SK-N-SH (cell line): ENCODE results near the gene TIMP2. TPM values are rescaled to one million over a fixed set of nuclear protein-coding genes. Genes with fewer than 3 reads are reported as not detected.

ENCODE experiments used
- CTCF ChIA-PET: fragments of 300-600, 350-600 bp; formaldehyde crosslinking; extraction: SDS; loops from one replicate; lab custom pipeline; 2021; lab: Yijun Ruan, JAX
- POLR2A ChIA-PET: fragments of 350-600 bp; sonication (Branson Sonifier 250); formaldehyde crosslinking; extraction: SDS; loops from one replicate; lab custom pipeline; 2020; ENCODE audit warnings: antibody characterized with exemption, inconsistent platforms; lab: Yijun Ruan, JAX
- DNase-seq: peaks from one replicate; pipeline ENCODE4 v3.0.0; 2012
- H2AFZ ChIP-seq: fragments of 200-600 bp; sonication (generic); 2 replicates; pipeline ENCODE4 v1.8.1; 2016; ENCODE audit warnings: antibody characterized with exemption, mild to moderate bottlenecking, low read depth
- H3F3A ChIP-seq: fragments of 200-600 bp; sonication (generic); replicated peaks from 2 replicates; pipeline ENCODE3; 2016; ENCODE audit warnings: antibody characterized with exemption, mild to moderate bottlenecking; ENCODE audit not compliant: insufficient read depth
- H3K27ac ChIP-seq, 2 experiments: fragments of 200-500 bp in 1 of 2; fragments of 200-600 bp in 1 of 2; sonication (Bioruptor generic) in 1 of 2; sonication (generic), shearing (Covaris generic) in 1 of 2; 2 replicates each; pipeline versions ENCODE4 v1.5.1 to v1.6.1; 2014 to 2016; ENCODE audit warnings: low read depth in 2 of 2, inconsistent platforms in 1 of 2, low read length in 1 of 2, mild to moderate bottlenecking in 1 of 2, mixed read lengths in 1 of 2
- H3K27me3 ChIP-seq: fragments of 200-600 bp; sonication (generic), shearing (Covaris generic); 2 replicates; pipeline ENCODE4 v1.6.1; 2016; ENCODE audit warnings: mixed run types; ENCODE audit not compliant: insufficient read depth
- H3K36me3 ChIP-seq, 2 experiments: fragments of 200-500 bp in 1 of 2; fragments of 200-600 bp in 1 of 2; sonication (Bioruptor generic) in 1 of 2; sonication (generic) in 1 of 2; replicated peaks in 1 of 2; 2 replicates each; pipeline versions ENCODE3 to v1.5.1; 2014 to 2016; ENCODE audit warnings: low read length in 1 of 2, mild to moderate bottlenecking in 1 of 2; ENCODE audit not compliant: insufficient read depth in 2 of 2, control insufficient read depth in 1 of 2
- H3K4me1 ChIP-seq, 2 experiments: fragments of 200-500 bp in 1 of 2; fragments of 200-600 bp in 1 of 2; sonication (Bioruptor generic) in 1 of 2; sonication (generic), shearing (Covaris generic) in 1 of 2; 2 replicates each; pipeline versions ENCODE4 v1.5.1 to v1.6.1; 2014 to 2016; ENCODE audit warnings: low read depth in 1 of 2, low read length in 1 of 2, mixed run types in 1 of 2; ENCODE audit not compliant: insufficient read depth in 2 of 2, control insufficient read depth in 1 of 2
- H3K4me2 ChIP-seq: fragments of 200-600 bp; sonication (generic), shearing (Covaris generic); 2 replicates; pipeline ENCODE4 v1.6.1; 2017; ENCODE audit warnings: mixed run types
- H3K4me3 ChIP-seq, 2 experiments: fragments of 200-500 bp in 1 of 2; fragments of 200-600 bp in 1 of 2; sonication (Bioruptor generic) in 1 of 2; sonication (generic), shearing (Covaris generic) in 1 of 2; 2 replicates each; pipeline versions ENCODE4 v1.5.1 to v1.8.1; 2014 to 2016; ENCODE audit warnings: low read depth in 2 of 2, inconsistent platforms in 1 of 2, low read length in 1 of 2, mild to moderate bottlenecking in 1 of 2, mixed read lengths in 1 of 2, moderate library complexity in 1 of 2
- H3K79me2 ChIP-seq: fragments of 200-600 bp; sonication (generic); 2 replicates; pipeline ENCODE4 v1.8.1; 2017; ENCODE audit warnings: mild to moderate bottlenecking; ENCODE audit not compliant: insufficient read depth
- H3K9ac ChIP-seq: fragments of 200-600 bp; sonication (generic); 2 replicates; pipeline ENCODE4 v1.6.1; 2017; ENCODE audit warnings: mixed run types
- H3K9me2 ChIP-seq: fragments of 200-600 bp; sonication (generic); 2 replicates; pipeline ENCODE4 v1.6.1; 2017; ENCODE audit warnings: mixed run types
- H3K9me3 ChIP-seq: fragments of 200-600 bp; sonication (generic); 2 replicates; pipeline ENCODE4 v1.6.1; 2017; ENCODE audit warnings: mixed run types, mild to moderate bottlenecking, moderate library complexity
- H4K20me1 ChIP-seq: fragments of 200-600 bp; sonication (generic); 2 replicates; pipeline ENCODE4 v1.6.1; 2017; ENCODE audit warnings: mild to moderate bottlenecking, mixed run types; ENCODE audit not compliant: insufficient read depth
- CHD2 ChIP-seq: fragments of 150-350 bp; IDR thresholded peaks from 2 replicates; pipeline ENCODE4 v1.6.1; 2018; ENCODE audit warnings: low read length; ENCODE audit not compliant: partially characterized antibody
- ELF1 ChIP-seq: IDR thresholded peaks from 2 replicates; pipeline ENCODE4 v1.4.0; 2012
- EP300 ChIP-seq, 2 experiments: IDR thresholded peaks; 2 replicates each; pipeline versions ENCODE4 v1.4.0 to v1.6.1; 2012; ENCODE audit warnings: borderline replicate concordance in 1 of 2, low read depth in 1 of 2, low read length in 1 of 2
- FOXJ3 ChIP-seq: sonication (generic); formaldehyde crosslinking; IDR thresholded peaks from 2 replicates; pipeline ENCODE4 v1.5.1; 2020; ENCODE audit warnings: mild to moderate bottlenecking, missing genetic modification reagents
- GABPA ChIP-seq: IDR thresholded peaks from 2 replicates; pipeline ENCODE4 v1.4.0; 2012; ENCODE audit warnings: low read depth, mild to moderate bottlenecking
- IRF3 ChIP-seq: fragments of 150-350 bp; IDR thresholded peaks from 2 replicates; pipeline ENCODE4 v1.6.1; 2016; ENCODE audit warnings: mild to moderate bottlenecking, low read depth, low read length
- MAX ChIP-seq: IDR thresholded peaks from 2 replicates; pipeline ENCODE4 v1.4.0; 2012; ENCODE audit warnings: low read depth
- MEF2A ChIP-seq: IDR thresholded peaks from 2 replicates; pipeline ENCODE4 v1.4.0; 2012; ENCODE audit warnings: low read depth, borderline replicate concordance
- MXI1 ChIP-seq: IDR thresholded peaks from 2 replicates; pipeline ENCODE4 v1.6.1; 2012; ENCODE audit warnings: mild to moderate bottlenecking, low read depth, low read length, improper control_type of control experiment
- NFIC ChIP-seq: IDR thresholded peaks from 2 replicates; pipeline ENCODE4 v1.4.0; 2012; ENCODE audit warnings: borderline replicate concordance
- NRF1 ChIP-seq: IDR thresholded peaks from 2 replicates; pipeline ENCODE4 v1.6.1; 2012; ENCODE audit warnings: low read depth, mild to moderate bottlenecking, low read length
- PBX3 ChIP-seq: IDR thresholded peaks from 2 replicates; pipeline ENCODE4; 2012
- POLR2AphosphoS5 ChIP-seq: IDR thresholded peaks from 2 replicates; pipeline ENCODE4 v1.6.1; 2012; ENCODE audit warnings: low read depth, low read length
- RCOR1 ChIP-seq: fragments of 150-350 bp; IDR thresholded peaks from 2 replicates; pipeline ENCODE4 v1.6.1; 2017; ENCODE audit warnings: antibody characterized with exemption, low read length
- REST ChIP-seq: IDR thresholded peaks from 2 replicates; pipeline ENCODE4 v1.6.1; 2012; ENCODE audit warnings: mild to moderate bottlenecking, low read depth, low read length, moderate library complexity
- RFX5 ChIP-seq: IDR thresholded peaks from 2 replicates; pipeline ENCODE4 v1.6.1; 2012; ENCODE audit warnings: mild to moderate bottlenecking, improper control_type of control experiment, low read length
- SIN3A ChIP-seq: IDR thresholded peaks from 2 replicates; pipeline ENCODE4 v1.6.1; 2012; ENCODE audit warnings: low read depth, mild to moderate bottlenecking, low read length, moderate library complexity, borderline replicate concordance
- SMC3 ChIP-seq: IDR thresholded peaks from 2 replicates; pipeline ENCODE4 v1.6.1; 2012; ENCODE audit warnings: low read depth, low read length, improper control_type of control experiment
- TAF1 ChIP-seq: IDR thresholded peaks from 2 replicates; pipeline ENCODE4 v1.6.1; 2012; ENCODE audit warnings: low read depth, mild to moderate bottlenecking, low read length, moderate library complexity, borderline replicate concordance
- TCF12 ChIP-seq: IDR thresholded peaks from 2 replicates; pipeline ENCODE4 v1.4.0; 2012
- USF1 ChIP-seq: IDR thresholded peaks from 2 replicates; pipeline ENCODE4 v1.4.0; 2012; ENCODE audit warnings: low read depth, borderline replicate concordance
- USF2 ChIP-seq: fragments of 150-350 bp; IDR thresholded peaks from 2 replicates; pipeline ENCODE4 v1.6.1; 2017; ENCODE audit warnings: antibody characterized with exemption, low read length, low read depth, borderline replicate concordance
- YY1 ChIP-seq: IDR thresholded peaks from 2 replicates; pipeline ENCODE4 v1.4.0; 2012; ENCODE audit warnings: low read depth, mild to moderate bottlenecking
- WGBS: methylation state at CpG from one replicate; pipeline ENCODE4 v1.1.6; 2017; ENCODE audit warnings: low lambda C conversion rate; 5-methylcytosine and 5-hydroxymethylcytosine counted together
- polyA plus RNA-seq, 3 experiments: library from polyadenylated mRNA; depleted of rRNA; stranded (reverse); fragments of >200 nt; gene quantifications; 2 replicates each; pipeline ENCODE4 v1.2.3, GENCODE V29; 2012

The TIMP2 gene
- polyA plus RNA-seq, 1 of the 3 experiments (the other 2 are of a cell fraction): 441 TPM

- H3K27me3 ChIP-seq: no peaks in the 10 kb centered on the region
- H3K9me3 ChIP-seq: no peaks in the 10 kb centered on the region
- TF ChIP-seq USF2 (peak; percentile 60), TAF1 (peak; percentile 78), PBX3 (peak; percentile 64; the same call in 1 of the 2 replicates), ELF1 (peak; percentile 100), NRF1 (peak; percentile 66), MAX (peak; percentile 100), GABPA (peak; percentile 63), MXI1 (peak; percentile 99), TCF12 (peak; percentile 29; the same call in 1 of the 2 replicates), POLR2AphosphoS5 (peak; percentile 80), SIN3A (peak; percentile 83; the same call in 1 of the 2 replicates), RCOR1 (0 out of 2 replicates have a peak, but pooled peaks have one; percentile 30), RFX5 (peak; percentile 71), MEF2A (peak; percentile 75; the same call in 1 of the 2 replicates), SMC3 (no peak), EP300 (IDR thresholded peaks at IDR 0.05; ENCODE audit: borderline replicate concordance in 1 of 2, low read depth in 1 of 2, low read length in 1 of 2) (no peak; a peak in 1 of 4 replicates), CHD2 (peak; percentile 79), FOXJ3 (CRISPR knock-in tag) (no peak), REST (peak; percentile 2; the same call in 1 of the 2 replicates), YY1 (peak; percentile 39; the same call in 1 of the 2 replicates), NFIC (no peak), IRF3 (no peak), USF1 (peak; percentile 88)
- peaks cover 46% of the 10 kb centered on the region for H3K79me2 ChIP-seq
- H3K36me3 ChIP-seq: peaks cover 15 to 22% of the 10 kb centered on the region in 2 experiments
- peak within 1 kb of the TSS; percentile 92 for H3K4me2 ChIP-seq
- H3K9me2 ChIP-seq: no peaks in the 10 kb centered on the region
- H2AFZ ChIP-seq: peak within 1 kb of the TSS; percentile 93
- peaks cover 27% of the 10 kb centered on the region for H4K20me1 ChIP-seq
- peak within 1 kb of the TSS; percentile 75 to 84 for H3K4me3 ChIP-seq
- H3K9ac ChIP-seq: peak within 1 kb of the TSS; percentile 94
- H3F3A ChIP-seq: no peaks in the 10 kb centered on the region
- peak; percentile 100 for DNase-seq
- H3K4me1 ChIP-seq: peaks cover 14 to 26% of the 10 kb centered on the region in 2 experiments; a peak in 3 of 4 replicates
- H3K27ac ChIP-seq: peak within 1 kb of the TSS; percentile 79 to 90
- WGBS: 1% methylated on average over 38 of the region's 74 CpGs
- CTCF ChIA-PET: interaction anchor here (1.0 to 4.6 kb wide), 5 partner anchors 18 to 133 kb away, joined by 3 to 25 read pairs (median 4); no protein-coding TSS in a partner anchor
- POLR2A ChIA-PET: interaction anchor here (0.7 kb wide), 1 partner anchor 124 kb away, joined by 3 read pairs; no protein-coding TSS in a partner anchor
Observed at GRCh38 chr17:78840780-78841611, 84.2 kb downstream of the TIMP2 start, which contains the start of gene USP36. USP36 (minus strand) TSS chr17:78840814; CDS start chr17:78836363, 4,451 bp downstream.
